KMS-11 (cell line): ENCODE measurements around the gene HLA-E.

Experiments
- H2AFZ ChIP-seq: fragments of 200-600 bp; sonication (generic); 2 replicates; pipeline ENCODE4 v1.6.1; 2016; ENCODE audit warnings: antibody characterized with exemption, mixed run types, low read depth
- H3K27ac ChIP-seq: fragments of 200-600 bp; sonication (generic); 2 replicates; pipeline ENCODE4 v1.6.1; 2016; ENCODE audit warnings: mild to moderate bottlenecking, mixed run types
- H3K27me3 ChIP-seq: fragments of 200-600 bp; sonication (generic); 2 replicates; pipeline ENCODE4 v1.6.1; 2017; ENCODE audit warnings: mild to moderate bottlenecking, low read depth, mixed run types, moderate library complexity; ENCODE audit not compliant: insufficient read depth
- H3K36me3 ChIP-seq: fragments of 200-600 bp; sonication (generic); 2 replicates; pipeline ENCODE4 v1.6.1; 2017; ENCODE audit warnings: mild to moderate bottlenecking, mixed run types; ENCODE audit not compliant: insufficient read depth
- H3K4me1 ChIP-seq: fragments of 200-600 bp; sonication (generic); 2 replicates; pipeline ENCODE4 v1.6.1; 2016; ENCODE audit warnings: mild to moderate bottlenecking, low read depth, mixed run types; ENCODE audit not compliant: poor library complexity, severe bottlenecking
- H3K4me2 ChIP-seq: fragments of 200-600 bp; sonication (generic); 2 replicates; pipeline ENCODE4 v1.7.0; 2016; ENCODE audit warnings: mild to moderate bottlenecking, mixed run types
- H3K4me3 ChIP-seq: fragments of 200-600 bp; sonication (generic); IDR thresholded peaks from 2 replicates; pipeline ENCODE4 v1.6.1; 2017; ENCODE audit warnings: low read depth, low read length, mixed read lengths; ENCODE audit not compliant: insufficient read depth
- H3K79me2 ChIP-seq: fragments of 200-600 bp; sonication (generic); 2 replicates; pipeline ENCODE4 v1.6.1; 2016; ENCODE audit warnings: low read depth, mixed run types; ENCODE audit not compliant: insufficient read depth
- H3K9ac ChIP-seq: fragments of 200-600 bp; sonication (generic); 2 replicates; pipeline ENCODE4 v1.6.1; 2016; ENCODE audit warnings: mild to moderate bottlenecking, mixed run types
- H4K20me1 ChIP-seq: fragments of 200-600 bp; sonication (generic); 2 replicates; pipeline ENCODE4 v1.6.1; 2016; ENCODE audit warnings: mild to moderate bottlenecking, mixed run types; ENCODE audit not compliant: insufficient read depth
- TF ChIP-seq, protein P1 (sequence below): fragments of 200-600 bp; sonication (generic); conservative IDR thresholded peaks from 2 replicates; pipeline ENCODE4 v1.6.1; 2017; ENCODE audit warnings: low read depth, mild to moderate bottlenecking, antibody characterized with exemption, low read length, moderate library complexity, mixed read lengths

Gene HLA-E

DNA sequence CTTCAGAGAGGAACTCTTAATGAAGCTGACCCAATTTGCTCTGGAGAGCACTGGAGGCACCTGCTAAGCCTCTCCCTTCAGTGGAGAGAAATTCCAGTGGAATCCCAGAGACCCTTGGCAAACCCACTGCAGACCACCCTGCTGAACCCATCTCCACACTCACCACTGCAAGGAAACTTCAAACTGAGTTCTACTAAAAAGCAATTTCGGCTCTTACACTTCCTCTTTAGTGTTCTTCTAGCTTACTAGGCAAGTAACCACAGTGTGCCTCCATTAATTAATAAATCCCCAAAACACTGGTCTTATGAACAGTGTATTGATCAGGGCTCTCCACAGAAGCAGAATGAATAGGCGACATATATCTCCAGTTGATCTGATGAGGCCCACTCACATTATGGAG, 43.0 kb upstream of the HLA-E start:
- Histone ChIP-seq H4K20me1 (no peaks in the 10 kb centered on the region), H3K4me1 (peaks cover 17% of the 10 kb centered on the region), H3K27ac (no peak overlapping the region), H2AFZ (no peak overlapping the region), H3K4me2 (no peak overlapping the region), H3K79me2 (no peaks in the 10 kb centered on the region), H3K36me3 (no peaks in the 10 kb centered on the region), H3K9ac (no peak overlapping the region), H3K4me3 (no peak overlapping the region), H3K27me3 (peaks cover 58% of the 10 kb centered on the region)
- TF ChIP-seq, protein P1, sequence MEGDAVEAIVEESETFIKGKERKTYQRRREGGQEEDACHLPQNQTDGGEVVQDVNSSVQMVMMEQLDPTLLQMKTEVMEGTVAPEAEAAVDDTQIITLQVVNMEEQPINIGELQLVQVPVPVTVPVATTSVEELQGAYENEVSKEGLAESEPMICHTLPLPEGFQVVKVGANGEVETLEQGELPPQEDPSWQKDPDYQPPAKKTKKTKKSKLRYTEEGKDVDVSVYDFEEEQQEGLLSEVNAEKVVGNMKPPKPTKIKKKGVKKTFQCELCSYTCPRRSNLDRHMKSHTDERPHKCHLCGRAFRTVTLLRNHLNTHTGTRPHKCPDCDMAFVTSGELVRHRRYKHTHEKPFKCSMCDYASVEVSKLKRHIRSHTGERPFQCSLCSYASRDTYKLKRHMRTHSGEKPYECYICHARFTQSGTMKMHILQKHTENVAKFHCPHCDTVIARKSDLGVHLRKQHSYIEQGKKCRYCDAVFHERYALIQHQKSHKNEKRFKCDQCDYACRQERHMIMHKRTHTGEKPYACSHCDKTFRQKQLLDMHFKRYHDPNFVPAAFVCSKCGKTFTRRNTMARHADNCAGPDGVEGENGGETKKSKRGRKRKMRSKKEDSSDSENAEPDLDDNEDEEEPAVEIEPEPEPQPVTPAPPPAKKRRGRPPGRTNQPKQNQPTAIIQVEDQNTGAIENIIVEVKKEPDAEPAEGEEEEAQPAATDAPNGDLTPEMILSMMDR: no peak

GRCh38 chr6:30447237-30447636, 42.1 kb upstream of the HLA-E start:
- Histone ChIP-seq H3K4me3 (no peak overlapping the region), H3K79me2 (no peaks in the 10 kb centered on the region), H2AFZ (no peak overlapping the region), H3K9ac (no peak overlapping the region), H4K20me1 (no peaks in the 10 kb centered on the region), H3K4me1 (peaks cover 22% of the 10 kb centered on the region), H3K36me3 (no peaks in the 10 kb centered on the region), H3K27me3 (peaks cover 68% of the 10 kb centered on the region), H3K4me2 (no peak overlapping the region), H3K27ac (no peak overlapping the region)
- TF ChIP-seq, protein P1: no peak

GRCh38 chr6:30450548-30450908, 38.8 kb upstream of the HLA-E start:
- Histone ChIP-seq H3K4me1 (peaks cover 22% of the 10 kb centered on the region), H2AFZ (no peak overlapping the region), H3K27me3 (peaks cover 86% of the 10 kb centered on the region), H3K79me2 (no peaks in the 10 kb centered on the region), H3K4me2 (peak overlapping the region; percentile 46), H3K27ac (peak overlapping the region; percentile 4; the same call in 1 of the 2 replicates), H3K9ac (no peak overlapping the region), H3K36me3 (no peaks in the 10 kb centered on the region), H3K4me3 (no peak overlapping the region), H4K20me1 (no peaks in the 10 kb centered on the region)
- TF ChIP-seq, protein P1: no peak

GRCh38 chr6:30450909-30451841, 38.1 kb upstream of the HLA-E start:
- peak overlapping the region; percentile 22; the same call in 1 of the 2 replicates for H2AFZ ChIP-seq
- H3K4me3 ChIP-seq: no peak overlapping the region

More at GRCh38 chr6:30450909-30451841, 38.1 kb upstream of the HLA-E start:
- H3K9ac ChIP-seq: no peak overlapping the region
- TF ChIP-seq, protein P1: no peak
- H3K4me1 ChIP-seq: peaks cover 22% of the 10 kb centered on the region
- peak overlapping the region; percentile 4; the same call in 1 of the 2 replicates for H3K27ac ChIP-seq
- peak overlapping the region; percentile 46 for H3K4me2 ChIP-seq
- peaks cover 86% of the 10 kb centered on the region for H3K27me3 ChIP-seq
- no peaks in the 10 kb centered on the region for H3K36me3 ChIP-seq
- no peaks in the 10 kb centered on the region for H4K20me1 ChIP-seq
- no peaks in the 10 kb centered on the region for H3K79me2 ChIP-seq
